CD4-positive, alpha-beta T cell treated with Interleukin-15 for 4 hours (primary cell): ENCODE results near the gene CYP4F3.
A peak's percentile ranks its signal among the peaks of the same experiment; 100 is the strongest.
"Not testable (repeated sequence)": the region's sequence is repeated elsewhere in the genome, so short reads cannot be mapped to it uniquely, and the experiment has no call there.

Source experiments
- DNase-seq: peaks from one replicate; pipeline ENCODE4 v3.0.0-alpha.2; 2020; ENCODE audit warnings: low spot score

Gene CYP4F3

DNA sequence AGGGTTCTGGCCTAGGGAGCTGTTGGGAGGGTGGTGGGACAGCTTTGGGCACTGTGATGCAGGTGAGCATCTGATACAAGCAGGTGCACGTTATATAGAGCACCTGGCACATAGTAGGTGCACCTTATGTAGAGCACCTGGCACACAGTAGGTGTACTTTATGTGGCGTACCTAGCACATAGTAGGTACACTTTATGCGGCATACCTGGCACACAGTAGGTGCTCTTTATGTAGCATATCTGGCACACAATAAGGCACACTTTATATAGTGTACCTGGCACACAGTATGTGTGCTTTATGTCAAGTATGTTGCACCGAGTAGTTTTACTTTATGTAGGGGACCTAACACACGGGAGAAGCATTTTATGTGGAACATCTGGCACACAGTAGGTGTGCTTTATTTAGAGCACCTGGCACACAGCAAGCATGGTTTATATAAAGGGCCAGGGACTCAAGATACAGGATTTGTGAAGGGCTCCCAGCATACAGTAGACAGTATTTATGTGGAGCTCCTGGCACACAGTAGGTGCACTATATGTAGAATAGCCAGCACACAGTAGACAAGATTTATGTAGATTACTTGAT lies 30.6 kb downstream of the CYP4F3 start:
- no peak for DNase-seq

- DNase-seq = no peak
Observed at GRCh38 chr19:15671891-15672579, 31.3 kb downstream of the CYP4F3 start.

- DNase-seq = peak; percentile 28
Observed at GRCh38 chr19:15672580-15673175, 32.0 kb downstream of the CYP4F3 start, which contains the start of gene CYP4F12. Gene CYP4F12 (plus strand): TSS chr19:15673087. CDS start chr19:15673530, 443 bp downstream.

DNA sequence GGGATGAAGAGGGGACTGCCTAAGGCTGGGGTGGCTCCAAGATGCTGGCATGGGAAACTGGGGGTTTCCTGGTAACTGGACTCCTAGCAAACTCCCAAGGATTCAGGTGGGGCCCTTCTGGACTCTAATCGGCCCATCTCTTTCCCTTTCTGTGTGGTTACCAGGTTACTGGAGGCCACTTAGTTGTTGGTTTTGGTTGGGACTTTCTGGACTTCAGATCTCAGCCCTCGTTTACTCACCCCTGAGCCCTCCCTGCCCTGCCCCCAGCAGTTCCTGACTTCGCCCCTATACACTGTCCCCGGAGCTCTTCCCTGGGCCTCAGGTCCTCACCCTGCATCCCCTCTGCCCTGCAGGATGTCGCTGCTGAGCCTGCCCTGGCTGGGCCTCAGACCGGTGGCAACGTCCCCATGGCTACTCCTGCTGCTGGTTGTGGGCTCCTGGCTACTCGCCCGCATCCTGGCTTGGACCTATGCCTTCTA lies 32.5 kb downstream of the CYP4F3 start:
- no peak for DNase-seq

- DNase-seq = no peak
Observed at GRCh38 chr19:15675560-15675959, 34.9 kb downstream of the CYP4F3 start.

- DNase-seq = no peak
Observed at GRCh38 chr19:15679089-15679488, 38.4 kb downstream of the CYP4F3 start.

DNA sequence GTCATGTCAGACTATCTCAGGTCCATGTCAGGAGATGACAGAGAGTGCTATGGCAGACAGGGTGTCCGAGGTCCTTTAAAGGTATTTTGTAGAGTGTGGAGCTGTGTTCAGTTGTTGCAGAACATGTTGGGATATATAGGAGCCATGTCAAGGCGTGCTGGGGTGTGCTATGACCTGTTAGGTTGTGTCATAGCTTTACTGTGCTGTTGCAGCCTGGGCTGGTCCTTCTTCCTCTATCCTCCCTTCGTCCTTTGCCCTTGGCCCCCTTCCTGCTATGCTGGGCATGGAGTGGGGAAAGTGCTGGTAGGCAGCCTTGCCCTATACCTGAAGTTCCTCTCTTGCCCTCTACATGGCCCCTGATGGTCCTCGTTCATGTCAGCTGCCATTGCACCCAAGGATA lies 39.2 kb downstream of the CYP4F3 start:
- DNase-seq = not testable (repeated sequence)

GRCh38 chr19:15680478-15681322 lies 40.0 kb downstream of the CYP4F3 start:
- DNase-seq = no peak

GRCh38 chr19:15683411-15683810 lies 42.7 kb downstream of the CYP4F3 start:
- no peak for DNase-seq

DNA sequence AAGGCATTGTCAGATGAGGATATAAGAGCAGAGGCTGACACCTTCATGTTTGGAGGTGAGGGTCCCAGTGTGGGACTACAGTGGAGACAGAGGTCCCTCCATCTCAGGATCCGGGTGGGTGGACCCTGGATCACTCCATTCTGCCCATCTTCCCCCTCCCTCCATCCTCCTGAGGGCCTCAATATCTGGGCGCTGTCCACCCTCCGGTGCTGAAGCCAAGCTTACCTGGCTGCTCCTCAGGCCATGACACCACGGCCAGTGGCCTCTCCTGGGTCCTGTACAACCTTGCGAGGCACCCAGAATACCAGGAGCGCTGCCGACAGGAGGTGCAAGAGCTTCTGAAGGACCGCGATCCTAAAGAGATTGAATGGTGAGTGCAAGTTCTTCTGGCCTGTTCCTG lies 44.1 kb downstream of the CYP4F3 start:
- no peak for DNase-seq

- no peak for DNase-seq
Observed at GRCh38 chr19:15696654-15697194, 56.0 kb downstream of the CYP4F3 start.

GRCh38 chr19:15701757-15702533 lies 61.2 kb downstream of the CYP4F3 start:
- no peak for DNase-seq

DNA sequence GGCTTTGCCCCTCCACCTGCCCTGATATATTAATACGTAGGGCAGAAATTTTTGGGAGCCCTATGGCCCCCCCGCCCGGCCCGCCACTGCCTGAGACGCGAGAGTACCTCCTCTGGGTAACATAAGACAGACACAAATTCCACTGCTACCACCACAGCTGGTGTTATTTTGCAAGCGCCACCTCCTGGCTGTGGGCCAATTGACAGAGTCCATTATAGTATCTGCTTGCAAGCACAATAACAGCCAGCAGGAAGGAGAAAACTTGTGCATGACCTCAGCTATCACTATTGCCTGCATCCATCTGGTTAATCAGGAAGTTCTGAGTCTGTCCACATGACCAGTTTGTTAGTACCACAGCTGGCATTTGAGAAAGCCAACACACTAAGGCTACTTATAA lies 61.8 kb downstream of the CYP4F3 start:
- no peak for DNase-seq
